Testis (tissue), 3 donors: ENCODE data around the gene JAM3. TPM values are rescaled to one million over a fixed set of nuclear protein-coding genes. Genes with fewer than 3 reads are reported as not detected.
A peak's percentile ranks its signal among the peaks of the same experiment; 100 is the strongest.

ENCODE experiments used
- DNase-seq: peaks from one replicate; pipeline ENCODE4 v3.0.0-alpha.2; 2019
- H3K27ac ChIP-seq, 2 donors: fragments of 200-600 bp; sonication (generic); one replicate each; pipeline ENCODE4 v1.5.1; 2019
- H3K27me3 ChIP-seq: fragments of 200-600 bp; sonication (generic); one replicate; pipeline ENCODE4 v1.5.1; 2019
- H3K36me3 ChIP-seq: fragments of 200-600 bp; sonication (generic); one replicate; pipeline ENCODE4 v1.5.1; 2017; ENCODE audit warnings: low read depth; ENCODE audit errors: missing control alignments
- H3K4me1 ChIP-seq: fragments of 200-600 bp; sonication (generic); one replicate; pipeline ENCODE4 v1.5.1; 2019
- H3K4me3 ChIP-seq, 2 donors: fragments of 200-600 bp; sonication (generic); one replicate each; pipeline ENCODE4 v1.5.1; 2017 to 2019
- H3K9me3 ChIP-seq: fragments of 200-600 bp; sonication (generic); one replicate; pipeline ENCODE4 v1.5.1; 2017
- CTCF ChIP-seq, 3 experiments: fragments of 450-650 bp in 2 of 3; fragments of 200-600 bp in 1 of 3; sonication (generic) in 1 of 3; IDR thresholded peaks; one replicate each; pipeline ENCODE4 v1.5.1; 2016 to 2019; ENCODE audit warnings: antibody characterized with exemption in 3 of 3, mild to moderate bottlenecking in 2 of 3, moderate library complexity in 1 of 3
- POLR2A ChIP-seq: fragments of 450-650 bp; IDR thresholded peaks from one replicate; pipeline ENCODE4 v1.6.1; 2017; ENCODE audit warnings: antibody characterized with exemption, mild to moderate bottlenecking, moderate library complexity
- WGBS, 2 donors: methylation state at CpG; one replicate each; pipeline ENCODE4 v1.1.5; 2018; 5-methylcytosine and 5-hydroxymethylcytosine counted together
- intact Hi-C: fragments of 100-400 bp; cut with DNase I; formaldehyde crosslinking; loops from one replicate; pipeline ENCODE4 v1.15.1; 2023; ENCODE audit warnings: low total_unique reads
- polyA plus RNA-seq: library from polyadenylated mRNA; stranded (reverse); fragments of 350-450 nt; fragmentation: Illumina TruSeq; extraction: RNeasy Lipid Tissue Mini Kit (QIAGEN cat#74804); gene quantifications from one replicate; pipeline ENCODE4 v1.2.3, GENCODE V29; 2014; ENCODE audit warnings: low read depth, low replicate concordance; ENCODE audit not compliant: insufficient read depth
- total RNA-seq, 2 donors: library from RNA; depleted of rRNA; stranded (reverse); fragments of >200 nt; gene quantifications; one replicate each; pipeline ENCODE4 v1.2.3, GENCODE V29; 2016

The JAM3 gene
- total and polyA plus RNA-seq, 3 donors from 2014 or later: 81.0 to 188 (median 172) TPM

- Histone ChIP-seq H3K27ac (no peak overlapping the region), H3K4me3 (no peak overlapping the region), H3K36me3 (no peaks in the 10 kb centered on the region), H3K9me3 (no peaks in the 10 kb centered on the region), H3K27me3 (no peaks in the 10 kb centered on the region), H3K4me1 (peaks cover 16% of the 10 kb centered on the region)
- DNase-seq: no peak
- TF ChIP-seq CTCF (IDR thresholded peaks at IDR 0.05) (no peak), POLR2A (no peak)
- 75 to 89% methylated on average over 3 of the region's 3 CpGs for WGBS, 2 donors
- intact Hi-C loops: no loop called here
Measured at GRCh38 chr11:134028368-134028920, 40.4 kb upstream of the JAM3 start.

DNA sequence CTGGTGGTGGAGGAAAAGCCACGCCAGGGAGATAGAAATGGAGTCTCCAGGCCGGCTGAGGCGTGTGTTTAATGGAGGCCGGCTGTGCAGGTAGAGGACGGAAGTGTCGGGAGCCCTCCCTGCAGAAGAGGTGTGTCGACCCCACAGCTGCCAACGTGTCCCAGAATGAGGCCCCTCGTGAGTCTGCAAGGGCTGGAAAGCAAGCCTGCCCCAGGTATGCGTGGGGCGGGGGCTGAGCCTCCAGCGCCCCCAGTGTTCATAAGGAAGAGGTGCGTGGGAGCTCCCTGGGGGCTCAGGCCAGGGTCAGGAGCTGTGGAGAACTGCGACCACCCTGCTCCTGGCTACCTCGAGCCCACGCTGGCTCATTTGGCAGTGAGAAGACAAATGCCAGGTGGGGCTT, 38.0 kb upstream of the JAM3 start:
- H3K27ac ChIP-seq: no peak overlapping the region
- no peaks in the 10 kb centered on the region for H3K9me3 ChIP-seq
- H3K27me3 ChIP-seq: no peaks in the 10 kb centered on the region
- peaks cover 34% of the 10 kb centered on the region for H3K4me1 ChIP-seq
- no peak overlapping the region for H3K4me3 ChIP-seq
- TF ChIP-seq POLR2A: no peak
- no peak for TF ChIP-seq CTCF (IDR thresholded peaks at IDR 0.05)
- WGBS, 2 donors: 76 to 84% methylated on average over 16 of the region's 16 CpGs
- DNase-seq: no peak
- intact Hi-C loops: loop anchor here (10.0 kb wide), 1 partner anchor 76 kb away; the partner anchor contains the start of gene IGSF9B
- H3K36me3 ChIP-seq: no peaks in the 10 kb centered on the region

GRCh38 chr11:134032043-134032442, 36.8 kb upstream of the JAM3 start:
- no peak overlapping the region for H3K4me3 ChIP-seq
- no peaks in the 10 kb centered on the region for H3K36me3 ChIP-seq
- whole genome bisulfite sequencing, 2 donors: 74 to 75% methylated on average over 6 of the region's 6 CpGs
- H3K4me1 ChIP-seq: peaks cover 38% of the 10 kb centered on the region
- no peak for DNase-seq
- no peak overlapping the region for H3K27ac ChIP-seq
- TF ChIP-seq POLR2A (no peak), CTCF (IDR thresholded peaks at IDR 0.05) (no peak)
- intact Hi-C loops: loop anchor here (10.0 kb wide), 1 partner anchor 77 kb away; the partner anchor contains the start of gene IGSF9B
- no peaks in the 10 kb centered on the region for H3K27me3 ChIP-seq
- no peaks in the 10 kb centered on the region for H3K9me3 ChIP-seq

DNA sequence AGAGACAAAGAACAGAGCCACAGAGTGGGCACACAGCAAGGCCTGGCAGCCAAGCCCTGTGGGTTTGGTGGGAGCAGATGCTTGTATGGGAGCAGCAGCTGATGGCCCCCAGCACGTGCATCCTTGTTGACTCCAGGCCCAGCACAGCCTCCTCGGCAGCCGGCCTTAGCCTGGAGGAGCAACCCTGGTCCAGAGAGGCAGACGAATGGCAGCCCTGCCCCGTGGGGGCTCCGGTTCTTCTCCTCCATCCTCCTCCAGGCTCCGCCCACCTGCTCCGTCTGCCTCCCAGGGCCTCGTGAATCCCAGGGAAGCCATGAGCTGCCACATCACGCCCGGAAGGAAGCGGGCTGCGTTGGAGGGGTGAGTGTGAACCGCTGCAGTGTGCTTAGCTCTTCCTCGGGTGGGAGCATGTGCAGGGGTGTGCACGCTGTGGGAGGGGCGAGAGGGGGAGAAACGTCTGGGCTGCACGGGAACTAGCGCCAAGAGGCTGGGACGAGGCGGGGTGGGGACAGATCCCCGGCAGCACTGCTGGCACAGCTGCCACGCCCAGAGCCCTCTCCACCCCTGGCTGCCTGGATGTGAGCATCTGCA, 36.3 kb upstream of the JAM3 start:
- intact Hi-C loops: loop anchor here (10.0 kb wide), 1 partner anchor 78 kb away; the partner anchor contains the start of gene IGSF9B
- H3K4me3 ChIP-seq: no peak overlapping the region
- H3K36me3 ChIP-seq: no peaks in the 10 kb centered on the region
- no peaks in the 10 kb centered on the region for H3K27me3 ChIP-seq
- peaks cover 41% of the 10 kb centered on the region for H3K4me1 ChIP-seq
- H3K27ac ChIP-seq: peak overlapping the region; percentile 91 to 97
- H3K9me3 ChIP-seq: no peaks in the 10 kb centered on the region
- DNase-seq: peak; percentile 37
- no peak for TF ChIP-seq POLR2A
- no peak for TF ChIP-seq CTCF (IDR thresholded peaks at IDR 0.05)
- WGBS, 2 donors: 51 to 57% methylated on average over 20 to 24 of the region's 24 CpGs
